PFSK-1 (cell line): Measurements from ENCODE around the gene MITF.

Source experiments
- FOXP2 ChIP-seq: optimal IDR thresholded peaks from 2 replicates; pipeline ENCODE3; 2011; ENCODE audit warnings: borderline replicate concordance, control low read depth, inconsistent platforms; ENCODE audit not compliant: insufficient read depth; ENCODE audit errors: extremely low read length, extremely low read depth
- POLR2AphosphoS5 ChIP-seq: IDR thresholded peaks from 2 replicates; pipeline ENCODE4 v1.6.1; 2012; ENCODE audit warnings: low read depth, mild to moderate bottlenecking, control low read depth, low read length, moderate library complexity
- SIN3A ChIP-seq: IDR thresholded peaks from 2 replicates; pipeline ENCODE4 v1.6.1; 2012; ENCODE audit warnings: mild to moderate bottlenecking, low read length, moderate library complexity, borderline replicate concordance; ENCODE audit not compliant: insufficient read depth
- TAF1 ChIP-seq: IDR thresholded peaks from 2 replicates; pipeline ENCODE4 v1.6.1; 2012; ENCODE audit warnings: low read length, control low read depth, borderline replicate concordance; ENCODE audit not compliant: insufficient read depth
- TF ChIP-seq, protein P1 (sequence below), 2 experiments: IDR thresholded peaks; 2 replicates each; pipeline versions ENCODE4 v1.6.1 to v1.8.0; 2011 to 2012; ENCODE audit warnings: low read depth in 2 of 2, low read length in 2 of 2, control low read depth in 1 of 2, inconsistent platforms in 1 of 2, mild to moderate bottlenecking in 1 of 2, moderate library complexity in 1 of 2; ENCODE audit not compliant: insufficient read depth in 1 of 2

The MITF gene

GRCh38 chr3:69838217-69838616 is 99.0 kb downstream of the MITF start:
- no peak for TF ChIP-seq SIN3A
- no peak for TF ChIP-seq TAF1
- TF ChIP-seq POLR2AphosphoS5: no peak
- TF ChIP-seq, protein P1, sequence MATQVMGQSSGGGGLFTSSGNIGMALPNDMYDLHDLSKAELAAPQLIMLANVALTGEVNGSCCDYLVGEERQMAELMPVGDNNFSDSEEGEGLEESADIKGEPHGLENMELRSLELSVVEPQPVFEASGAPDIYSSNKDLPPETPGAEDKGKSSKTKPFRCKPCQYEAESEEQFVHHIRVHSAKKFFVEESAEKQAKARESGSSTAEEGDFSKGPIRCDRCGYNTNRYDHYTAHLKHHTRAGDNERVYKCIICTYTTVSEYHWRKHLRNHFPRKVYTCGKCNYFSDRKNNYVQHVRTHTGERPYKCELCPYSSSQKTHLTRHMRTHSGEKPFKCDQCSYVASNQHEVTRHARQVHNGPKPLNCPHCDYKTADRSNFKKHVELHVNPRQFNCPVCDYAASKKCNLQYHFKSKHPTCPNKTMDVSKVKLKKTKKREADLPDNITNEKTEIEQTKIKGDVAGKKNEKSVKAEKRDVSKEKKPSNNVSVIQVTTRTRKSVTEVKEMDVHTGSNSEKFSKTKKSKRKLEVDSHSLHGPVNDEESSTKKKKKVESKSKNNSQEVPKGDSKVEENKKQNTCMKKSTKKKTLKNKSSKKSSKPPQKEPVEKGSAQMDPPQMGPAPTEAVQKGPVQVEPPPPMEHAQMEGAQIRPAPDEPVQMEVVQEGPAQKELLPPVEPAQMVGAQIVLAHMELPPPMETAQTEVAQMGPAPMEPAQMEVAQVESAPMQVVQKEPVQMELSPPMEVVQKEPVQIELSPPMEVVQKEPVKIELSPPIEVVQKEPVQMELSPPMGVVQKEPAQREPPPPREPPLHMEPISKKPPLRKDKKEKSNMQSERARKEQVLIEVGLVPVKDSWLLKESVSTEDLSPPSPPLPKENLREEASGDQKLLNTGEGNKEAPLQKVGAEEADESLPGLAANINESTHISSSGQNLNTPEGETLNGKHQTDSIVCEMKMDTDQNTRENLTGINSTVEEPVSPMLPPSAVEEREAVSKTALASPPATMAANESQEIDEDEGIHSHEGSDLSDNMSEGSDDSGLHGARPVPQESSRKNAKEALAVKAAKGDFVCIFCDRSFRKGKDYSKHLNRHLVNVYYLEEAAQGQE (IDR thresholded peaks at IDR 0.05; ENCODE audit: insufficient read depth in 1 of 2, low read depth in 2 of 2, low read length in 2 of 2): no peak
- TF ChIP-seq FOXP2: no peak

DNA sequence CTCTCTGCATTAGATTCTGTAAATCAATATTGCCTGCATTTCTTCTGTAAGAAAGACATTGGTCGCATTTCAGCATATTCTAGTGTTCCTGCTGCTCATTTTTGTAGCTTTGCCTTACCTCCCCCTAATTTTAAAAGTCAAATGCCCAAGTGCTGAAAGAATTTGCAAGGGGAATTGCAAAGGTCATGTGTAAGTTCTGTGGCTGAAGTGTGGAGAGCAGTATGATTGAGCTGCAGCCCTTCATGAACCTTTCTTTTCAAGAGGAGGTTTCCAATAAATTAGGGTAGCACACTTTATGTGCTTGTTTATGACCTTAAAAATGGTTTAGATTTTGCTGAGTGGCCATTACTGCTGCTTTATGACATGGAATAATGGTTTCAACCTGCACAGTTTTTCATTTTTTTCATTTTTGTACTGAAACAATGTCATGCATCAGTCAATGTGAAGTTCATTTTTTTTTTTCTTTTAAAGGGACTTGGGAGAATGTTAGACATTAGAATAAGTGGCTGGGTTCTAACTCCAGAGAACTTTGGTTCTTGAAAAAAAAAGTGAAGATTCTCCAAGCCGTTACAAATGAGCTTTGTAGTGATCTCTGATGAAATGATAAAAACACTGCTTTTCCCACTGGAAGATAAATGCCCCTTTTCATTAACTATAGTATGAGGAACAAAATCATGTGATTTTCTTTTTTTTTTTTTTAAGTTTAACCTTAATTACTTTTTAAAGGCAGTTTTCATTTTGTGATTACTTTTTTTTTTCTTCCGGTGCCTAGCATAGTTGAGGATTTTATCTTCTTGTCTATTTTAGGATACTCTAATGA is 99.6 kb downstream of the MITF start:
- TF ChIP-seq FOXP2 (no peak), TAF1 (no peak), POLR2AphosphoS5 (no peak), SIN3A (no peak)
- TF ChIP-seq, protein P1 (IDR thresholded peaks at IDR 0.05; ENCODE audit: insufficient read depth in 1 of 2, low read depth in 2 of 2, low read length in 2 of 2): no peak

DNA sequence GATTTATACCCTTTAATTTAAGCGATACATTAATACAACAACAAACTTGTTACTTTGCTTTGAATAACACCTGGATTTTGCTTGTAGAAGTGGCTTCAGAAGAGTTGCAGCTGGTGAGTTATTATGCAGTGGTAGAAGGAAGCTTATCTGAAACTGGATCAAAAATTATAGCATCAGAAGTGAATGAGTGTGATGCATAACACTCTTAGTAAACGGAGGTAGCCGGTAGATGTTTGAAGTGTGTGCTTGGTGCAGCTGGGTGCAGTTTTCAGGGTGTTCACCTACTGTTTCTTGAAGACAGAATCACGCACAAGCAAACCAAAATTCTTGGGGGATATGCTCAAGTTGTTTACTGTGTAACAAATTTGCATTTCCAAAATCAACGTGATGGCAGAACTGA is 103.1 kb downstream of the MITF start:
- no peak for TF ChIP-seq POLR2AphosphoS5
- no peak for TF ChIP-seq SIN3A
- no peak for TF ChIP-seq FOXP2
- no peak for TF ChIP-seq TAF1
- TF ChIP-seq, protein P1 (IDR thresholded peaks at IDR 0.05; ENCODE audit: insufficient read depth in 1 of 2, low read depth in 2 of 2, low read length in 2 of 2): no peak

GRCh38 chr3:69842789-69843188 is 103.5 kb downstream of the MITF start:
- TF ChIP-seq, protein P1 (IDR thresholded peaks at IDR 0.05; ENCODE audit: insufficient read depth in 1 of 2, low read depth in 2 of 2, low read length in 2 of 2): no peak
- TF ChIP-seq SIN3A (no peak), TAF1 (no peak), FOXP2 (no peak)

DNA sequence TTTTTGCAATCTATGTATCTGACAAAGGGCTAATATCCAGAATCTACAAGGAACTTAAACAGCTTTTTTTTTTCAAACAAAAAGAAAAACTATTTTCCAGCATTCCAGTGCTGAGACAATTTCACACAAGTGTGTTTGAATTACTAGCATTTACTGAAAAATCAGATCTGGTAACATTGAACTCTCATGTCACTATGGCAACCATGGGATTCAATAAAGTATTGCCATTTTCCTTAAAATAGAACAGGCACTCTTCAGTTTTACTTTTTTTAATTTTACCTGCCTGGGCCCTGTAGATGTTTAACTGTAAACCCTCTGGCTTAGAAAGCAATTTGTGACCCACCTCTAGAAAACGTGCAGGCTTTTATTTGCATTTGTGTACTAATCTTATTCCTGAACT is 105.4 kb downstream of the MITF start:
- TF ChIP-seq, protein P1 (IDR thresholded peaks at IDR 0.05; ENCODE audit: insufficient read depth in 1 of 2, low read depth in 2 of 2, low read length in 2 of 2): no peak
- no peak for TF ChIP-seq SIN3A
- TF ChIP-seq TAF1: no peak
- TF ChIP-seq POLR2AphosphoS5: no peak
- no peak for TF ChIP-seq FOXP2
